Activated CD8-positive, alpha-beta memory T cell treated with anti-CD3 and anti-CD28 coated beads, Interleukin-2, amount 50 U/mL, for 4 hours (primary cell): ENCODE measurements around the gene MARCHF3.
"Not testable (repeated sequence)": the region's sequence is repeated elsewhere in the genome, so short reads cannot be mapped to it uniquely, and the experiment has no call there.

ENCODE experiments used
- DNase-seq: peaks from one replicate; pipeline ENCODE4 v3.0.0-alpha.2; 2020

The MARCHF3 gene, protein sequence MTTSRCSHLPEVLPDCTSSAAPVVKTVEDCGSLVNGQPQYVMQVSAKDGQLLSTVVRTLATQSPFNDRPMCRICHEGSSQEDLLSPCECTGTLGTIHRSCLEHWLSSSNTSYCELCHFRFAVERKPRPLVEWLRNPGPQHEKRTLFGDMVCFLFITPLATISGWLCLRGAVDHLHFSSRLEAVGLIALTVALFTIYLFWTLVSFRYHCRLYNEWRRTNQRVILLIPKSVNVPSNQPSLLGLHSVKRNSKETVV

GRCh38 chr5:127030259-127031146 is at the start of gene MARCHF3:
MARCHF3 (minus strand) TSS chr5:127030558; CDS start chr5:126918171, 112,387 bp downstream.
- peak; percentile 93 for DNase-seq

GRCh38 chr5:127079994-127080491 is 49.7 kb upstream of the MARCHF3 start:
- no peak for DNase-seq

DNA sequence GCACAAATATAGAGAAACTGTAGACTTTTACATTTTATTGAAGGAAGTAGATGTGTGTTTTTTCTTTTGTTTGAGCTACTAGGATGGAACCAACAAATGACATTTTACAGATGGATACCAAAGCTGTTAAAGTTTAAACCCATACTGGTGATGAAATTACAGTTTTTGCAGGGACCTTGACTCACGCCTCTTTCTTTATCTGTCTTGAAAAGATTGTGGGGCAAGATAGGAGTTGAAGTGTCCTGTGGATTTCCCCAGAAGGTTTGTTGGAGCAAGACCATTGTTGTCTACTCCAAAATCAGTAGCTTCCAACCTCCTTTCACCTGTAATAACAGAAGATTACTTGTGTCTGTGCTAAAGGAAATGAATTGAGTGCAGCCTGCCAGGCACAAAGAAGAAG is 47.0 kb upstream of the MARCHF3 start:
- DNase-seq, result no peak

DNA sequence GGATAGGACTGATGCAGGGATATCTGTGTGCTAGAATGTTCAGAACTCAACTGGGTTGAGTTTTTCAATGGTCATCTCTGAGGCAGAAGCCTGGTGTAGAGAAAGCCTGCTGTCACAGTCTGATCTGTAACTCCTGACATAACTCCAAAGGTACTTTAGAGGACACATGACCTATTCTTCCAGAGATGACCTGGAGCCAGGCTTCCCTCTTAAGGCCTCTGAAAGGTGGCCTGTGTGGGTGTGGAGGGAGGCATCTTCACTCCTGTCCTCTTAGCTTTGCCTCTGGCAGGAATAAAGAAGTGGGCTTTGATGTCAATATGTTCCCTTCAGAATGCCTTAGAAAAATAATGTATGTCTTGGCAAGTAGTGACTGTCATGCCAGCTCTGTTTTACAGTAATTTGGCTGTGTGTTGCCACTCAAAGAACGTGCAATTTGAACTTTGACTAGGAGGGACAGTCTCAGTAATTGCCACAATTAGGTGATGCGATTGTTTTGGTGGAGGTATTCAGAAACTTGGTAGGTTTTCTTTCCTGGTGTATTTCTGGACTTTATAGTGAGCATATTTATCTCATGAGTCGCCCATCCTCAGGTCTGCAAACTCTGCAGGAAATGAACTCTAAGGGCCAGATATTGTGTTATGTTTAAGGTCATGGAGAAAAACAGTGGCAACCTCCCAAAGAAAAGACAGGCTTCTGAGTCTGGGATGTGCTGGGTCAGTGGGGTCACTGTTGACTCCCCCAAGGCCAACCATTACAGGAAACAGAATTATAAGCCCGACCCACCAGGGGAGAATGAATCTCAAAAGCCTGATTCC is 46.2 kb upstream of the MARCHF3 start:
- no peak for DNase-seq

DNA sequence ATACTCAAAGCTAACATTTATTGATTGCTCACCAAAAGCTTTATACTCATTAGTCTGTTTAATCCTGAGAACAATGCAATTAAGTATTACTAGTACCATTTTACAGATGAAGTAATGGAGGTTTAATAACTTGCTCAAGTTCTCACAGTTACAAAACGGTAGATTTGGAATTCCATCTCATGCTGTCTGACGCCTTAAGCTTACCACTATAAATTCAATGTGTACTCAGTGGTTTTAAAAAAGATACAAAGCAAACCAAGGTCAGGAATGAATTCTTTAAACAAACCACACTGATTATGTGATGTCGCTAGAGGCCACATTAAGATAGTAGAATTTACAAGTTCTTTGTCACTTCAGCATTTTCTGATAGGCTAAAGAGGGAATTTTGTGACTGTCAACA is 44.1 kb upstream of the MARCHF3 start:
- DNase-seq, result no peak

DNA sequence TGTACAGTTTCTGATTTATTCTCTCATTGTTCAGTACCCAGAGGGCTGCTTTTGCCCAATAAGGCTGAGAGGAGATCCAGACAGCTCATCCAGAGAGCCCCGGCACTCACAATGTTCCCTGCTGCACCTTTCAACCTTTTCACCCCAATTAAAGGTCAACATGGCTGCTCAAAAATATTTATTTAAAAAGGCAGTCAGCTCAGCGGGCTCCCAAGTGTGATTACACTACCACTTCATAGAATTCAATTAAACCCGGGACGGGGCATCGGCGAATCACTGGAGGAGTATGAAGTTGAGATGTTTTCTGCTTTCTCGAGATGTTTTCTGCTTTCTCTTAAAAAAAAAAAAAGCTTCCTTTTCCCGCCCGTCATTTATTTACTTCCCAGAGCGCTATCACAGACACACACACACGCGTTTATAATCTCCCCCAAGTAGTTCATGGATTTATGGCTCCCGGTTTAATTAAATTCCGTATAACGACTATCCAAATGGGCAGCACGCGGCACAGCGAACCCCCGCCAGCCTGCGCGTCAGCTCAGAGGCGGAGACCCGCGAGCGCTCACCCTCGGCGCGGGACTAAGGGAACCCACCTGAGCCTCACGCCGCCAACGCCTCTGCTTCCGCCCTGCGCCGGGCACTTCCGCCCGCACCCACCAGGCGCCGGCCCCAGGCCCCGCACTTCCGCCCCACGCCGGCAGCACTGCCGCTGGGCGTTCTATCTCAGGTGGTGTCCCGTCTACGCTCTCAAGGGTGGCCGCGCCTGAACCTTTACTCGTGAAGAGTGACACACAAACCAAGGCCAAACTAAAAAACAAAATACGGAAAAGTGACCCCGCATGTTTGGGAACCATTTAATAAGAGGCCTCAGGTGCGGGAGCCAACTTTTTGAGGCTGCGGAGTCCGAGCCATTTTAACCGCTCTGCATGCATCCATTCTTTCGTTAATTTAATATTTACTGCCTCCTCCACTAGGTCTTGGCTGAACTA is 42.8 kb upstream of the MARCHF3 start, which contains the start of gene C5orf63:
Gene C5orf63 (minus strand): TSS at position 642 of the 986 bp plus-strand sequence. CDS start 14,507 bp downstream, outside the sequence.
- peak; percentile 64 for DNase-seq

GRCh38 chr5:127070243-127070642 is 39.9 kb upstream of the MARCHF3 start:
- no peak for DNase-seq

DNA sequence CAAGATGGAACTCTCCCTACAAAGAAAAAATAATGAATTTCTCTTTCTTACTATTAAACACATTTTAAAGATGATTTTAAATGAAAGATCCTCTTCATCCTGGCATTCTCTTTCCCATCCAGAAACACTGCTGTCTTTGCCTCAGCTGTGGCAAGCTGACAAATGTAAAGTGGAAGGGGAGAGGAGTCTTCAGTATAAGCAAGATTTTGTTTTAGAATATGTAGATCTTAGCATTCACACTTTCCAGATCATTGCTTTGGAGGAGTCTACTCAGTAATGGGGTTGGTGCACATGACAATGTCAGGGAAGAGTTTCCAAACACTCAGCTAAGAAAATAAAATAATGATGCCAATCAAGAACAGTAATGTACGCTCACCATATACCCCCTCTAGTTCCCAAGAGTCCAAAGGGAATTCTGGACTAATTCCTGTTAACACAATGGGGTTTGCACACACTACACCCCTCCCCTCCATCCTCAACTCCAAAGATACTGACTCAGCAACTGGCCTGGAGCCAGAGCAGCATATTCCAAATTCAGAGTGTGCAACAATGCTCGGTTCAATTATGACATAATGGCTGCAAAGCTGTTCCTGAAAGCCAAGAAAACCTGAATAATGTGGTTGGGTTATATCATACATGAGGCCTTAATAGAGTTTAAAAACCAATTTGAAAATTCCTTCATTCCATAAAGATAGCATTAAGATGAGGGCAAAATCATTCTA is 38.3 kb upstream of the MARCHF3 start:
- DNase-seq, result no peak

DNA sequence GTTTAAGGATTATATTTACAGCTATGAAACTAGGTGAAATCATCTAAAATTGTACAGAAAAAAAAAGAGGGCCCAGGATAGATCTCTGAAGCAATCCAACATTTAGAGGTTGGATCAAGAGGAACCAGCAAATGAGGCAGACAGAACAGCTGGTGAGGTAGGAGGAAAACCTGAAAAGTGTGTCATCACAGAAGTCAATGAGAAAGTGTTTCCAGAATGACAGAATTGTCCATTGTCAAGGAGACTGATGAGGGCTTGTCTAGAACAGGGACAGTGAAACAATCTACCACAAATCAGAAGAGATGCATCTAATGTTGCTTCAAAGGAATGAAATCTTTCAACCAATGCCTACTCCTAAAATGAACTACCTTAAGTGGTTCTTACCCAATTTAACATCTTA is 36.4 kb upstream of the MARCHF3 start:
- DNase-seq, result no peak

DNA sequence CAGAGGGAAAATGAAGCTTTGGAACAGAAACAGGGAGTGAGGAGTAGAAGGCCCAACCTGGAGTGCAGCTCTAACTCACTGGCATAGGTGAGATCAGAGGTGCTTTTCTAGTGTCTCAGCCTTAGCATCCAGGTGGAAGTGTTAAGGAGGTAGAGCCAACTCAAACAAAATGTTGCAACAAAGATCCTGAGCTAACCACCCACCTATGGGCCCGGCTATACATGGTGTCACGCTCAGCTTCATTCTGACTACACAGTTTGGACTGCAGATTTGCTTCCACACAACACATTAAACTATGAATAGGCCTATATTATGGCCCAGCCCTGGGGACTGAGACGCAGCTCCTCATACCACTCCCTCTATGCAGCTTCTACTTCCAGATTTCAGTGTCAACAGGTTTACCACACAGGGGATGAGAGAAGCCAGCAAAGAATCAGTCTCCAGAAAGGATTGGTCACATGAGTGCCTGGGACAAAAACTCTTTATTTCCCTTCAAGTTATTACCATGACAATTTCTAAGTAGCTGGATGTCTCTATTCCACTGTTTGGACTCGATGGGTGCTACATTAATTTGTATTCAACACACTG is 34.0 kb upstream of the MARCHF3 start:
- no peak for DNase-seq

- DNase-seq, result no peak
These were observed 33.0 kb upstream of the MARCHF3 start for GRCh38 chr5:127063257-127063913.

- DNase-seq, result no peak
These were observed 31.6 kb upstream of the MARCHF3 start for GRCh38 chr5:127061956-127062355.

GRCh38 chr5:127061537-127061936 is 31.2 kb upstream of the MARCHF3 start:
- DNase-seq, result no peak

DNA sequence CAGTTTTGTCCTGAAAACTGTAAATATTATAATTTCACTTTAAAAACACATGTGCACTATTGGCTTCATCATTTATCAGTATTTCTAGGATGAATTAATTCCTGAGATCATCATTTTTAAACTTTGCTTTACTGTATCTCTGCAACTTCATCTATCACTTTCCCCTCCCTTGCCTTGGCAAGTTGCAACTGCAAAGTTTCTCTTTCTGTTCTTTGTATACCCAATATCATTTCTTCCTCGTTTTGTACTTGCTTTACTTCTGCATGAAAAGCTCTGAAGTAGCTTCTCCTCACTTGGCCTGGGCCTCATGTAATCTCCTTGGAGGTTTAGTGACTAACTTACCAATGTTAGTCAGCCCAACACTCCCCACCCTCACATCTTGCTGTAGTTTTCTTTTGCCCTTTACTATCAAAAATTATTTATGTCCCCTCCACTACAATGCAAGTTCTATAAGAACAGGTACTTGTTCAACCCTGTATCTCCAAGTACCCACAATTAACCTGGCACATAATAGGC is 30.2 kb upstream of the MARCHF3 start:
- DNase-seq, result no peak

GRCh38 chr5:127056896-127057295 is 26.5 kb upstream of the MARCHF3 start:
- DNase-seq, result no peak

- DNase-seq, result no peak
These were observed 25.7 kb upstream of the MARCHF3 start for GRCh38 chr5:127055880-127056653.

DNA sequence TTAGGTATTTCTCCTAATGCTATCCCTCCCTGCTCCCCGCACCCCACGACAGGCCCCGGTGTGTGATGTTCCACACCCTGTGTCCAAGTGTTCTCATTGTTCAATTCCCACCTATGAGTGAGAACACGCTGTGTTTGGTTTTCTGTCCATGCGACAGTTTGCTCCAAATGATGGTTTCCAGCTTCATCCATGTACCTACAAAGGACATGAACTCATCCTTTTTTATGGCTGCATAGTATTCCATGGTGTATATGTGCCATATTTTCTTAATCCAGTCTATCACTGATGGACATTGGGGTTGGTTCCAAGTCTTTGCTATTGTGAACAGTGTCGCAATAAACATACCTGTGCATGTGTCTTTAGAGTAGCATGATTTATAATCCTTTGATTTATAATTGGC is 23.2 kb upstream of the MARCHF3 start:
- not testable (repeated sequence) for DNase-seq

DNA sequence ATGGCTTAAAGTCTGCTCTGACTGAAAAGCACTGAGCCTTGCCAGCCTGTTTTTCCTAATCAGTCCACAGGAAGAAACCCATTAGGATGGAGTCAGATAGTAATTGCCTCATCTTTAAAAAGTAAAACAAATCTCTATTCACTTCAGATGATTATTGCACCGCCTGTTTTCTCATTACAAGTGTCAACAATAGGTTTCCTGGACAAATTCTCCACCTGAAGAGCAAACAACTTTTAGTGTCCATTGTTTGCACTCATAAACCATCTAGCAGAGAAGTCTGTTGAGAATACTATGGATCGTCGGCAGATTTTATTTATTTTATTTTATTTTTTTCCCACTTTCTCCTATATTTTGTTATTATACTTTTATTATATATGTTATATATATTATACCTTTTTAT is 22.7 kb upstream of the MARCHF3 start:
- DNase-seq, result no peak

GRCh38 chr5:127051591-127051990 is 21.2 kb upstream of the MARCHF3 start:
- DNase-seq, result no peak
